ENCODE measurements around the gene ADAMTS2.
"Not testable (repeated sequence)": the region's sequence is repeated elsewhere in the genome, so short reads cannot be mapped to it uniquely, and the experiment has no call there.

The ADAMTS2 gene

GRCh38 chr5:179120951-179121666 lies 224.2 kb downstream of the ADAMTS2 start:
- in situ Hi-C loops (cut with HindIII; ENCODE audit: low sequenced_read_pairs), result no loop called here

- in situ Hi-C loops (cut with HindIII; ENCODE audit: low sequenced_read_pairs), result no loop called here
Observed at GRCh38 chr5:179120421-179120861, 224.8 kb downstream of the ADAMTS2 start.

- in situ Hi-C loops (cut with HindIII; ENCODE audit: low sequenced_read_pairs), result no loop called here
Observed at GRCh38 chr5:179119415-179120170, 225.7 kb downstream of the ADAMTS2 start.

- in situ Hi-C loops (cut with HindIII; ENCODE audit: low sequenced_read_pairs), result no loop called here
Observed at GRCh38 chr5:179118756-179119414, 226.4 kb downstream of the ADAMTS2 start.

- in situ Hi-C loops (cut with HindIII; ENCODE audit: low sequenced_read_pairs), result no loop called here
Observed at GRCh38 chr5:179118338-179118737, 226.9 kb downstream of the ADAMTS2 start.

GRCh38 chr5:179115845-179116524 lies 229.3 kb downstream of the ADAMTS2 start:
- in situ Hi-C loops (cut with HindIII; ENCODE audit: low sequenced_read_pairs), result no loop called here

GRCh38 chr5:179115307-179115706 lies 230.0 kb downstream of the ADAMTS2 start:
- in situ Hi-C loops (cut with HindIII; ENCODE audit: low sequenced_read_pairs), result no loop called here

GRCh38 chr5:179114756-179115155 lies 230.5 kb downstream of the ADAMTS2 start:
- in situ Hi-C loops (cut with HindIII; ENCODE audit: low sequenced_read_pairs), result no loop called here

GRCh38 chr5:179113945-179114641 lies 231.2 kb downstream of the ADAMTS2 start:
- in situ Hi-C loops (cut with HindIII; ENCODE audit: low sequenced_read_pairs), result no loop called here

GRCh38 chr5:179113143-179113530 lies 232.1 kb downstream of the ADAMTS2 start:
- in situ Hi-C loops (cut with HindIII; ENCODE audit: low sequenced_read_pairs), result no loop called here

- in situ Hi-C loops (cut with HindIII; ENCODE audit: low sequenced_read_pairs), result no loop called here
Observed at GRCh38 chr5:179112469-179113142, 232.7 kb downstream of the ADAMTS2 start.

GRCh38 chr5:179111267-179112207 lies 233.7 kb downstream of the ADAMTS2 start:
- in situ Hi-C loops (cut with HindIII; ENCODE audit: low sequenced_read_pairs), result no loop called here

GRCh38 chr5:179110528-179110927 lies 234.7 kb downstream of the ADAMTS2 start:
- in situ Hi-C loops (cut with HindIII; ENCODE audit: low sequenced_read_pairs), result no loop called here

- in situ Hi-C loops (cut with HindIII; ENCODE audit: low sequenced_read_pairs), result not testable (repeated sequence)
Observed at GRCh38 chr5:179101282-179101681, 244.0 kb downstream of the ADAMTS2 start.

- in situ Hi-C loops (cut with HindIII; ENCODE audit: low sequenced_read_pairs), result loop anchor here (25.0 kb wide), 1 partner anchor 177 kb away; no protein-coding TSS in a partner anchor
Observed at GRCh38 chr5:179089502-179089901, 255.8 kb downstream of the ADAMTS2 start.

- in situ Hi-C loops (cut with HindIII; ENCODE audit: low sequenced_read_pairs), result loop anchor here (25.0 kb wide), 1 partner anchor 168 kb away; no protein-coding TSS in a partner anchor
Observed at GRCh38 chr5:179080724-179081123, 264.5 kb downstream of the ADAMTS2 start.

GRCh38 chr5:179079165-179079987 lies 265.9 kb downstream of the ADAMTS2 start:
- in situ Hi-C loops (cut with HindIII; ENCODE audit: low sequenced_read_pairs), result loop anchor here (25.0 kb wide), 1 partner anchor 167 kb away; no protein-coding TSS in a partner anchor

- in situ Hi-C loops (cut with HindIII; ENCODE audit: low sequenced_read_pairs), result no loop called here
Observed at GRCh38 chr5:179065703-179066102, 279.6 kb downstream of the ADAMTS2 start.

Measured in DLD1 (cell line).